PC-9 (cell line): Measurements from ENCODE around the gene SOX10. TPM values are rescaled to one million over a fixed set of nuclear protein-coding genes. Genes with fewer than 3 reads are reported as not detected.

Experiments used
- BruUV-seq: library from RNA; stranded (reverse); fragments of 400-500 nt; replicated peaks from 2 replicates; lab custom pipeline; 2021; lab: Mats Ljungman, UMichigan
- CTCF ChIA-PET: fragments of 300-600 bp; sonication (Branson Sonifier 250); formaldehyde crosslinking; loops from one replicate; lab custom pipeline; 2022; ENCODE audit warnings: antibody characterized with exemption; lab: Charles Lee
- POLR2A ChIA-PET: fragments of 300-600 bp; sonication (Branson Sonifier 250); formaldehyde crosslinking; loops from one replicate; lab custom pipeline; 2022; ENCODE audit warnings: antibody characterized with exemption; ENCODE audit not compliant: unreplicated experiment; lab: Charles Lee
- DNase-seq, 2 experiments: peaks; one replicate each; pipeline versions ENCODE4 v3.0.0 to v3.0.0-alpha.2; 2015 to 2022; ENCODE audit warnings: mixed read lengths in 1 of 2
- H2AFZ ChIP-seq: fragments of 200-600 bp; sonication (generic); 2 replicates; pipeline ENCODE4 v1.8.1; 2017; ENCODE audit warnings: antibody characterized with exemption
- H3F3A ChIP-seq: fragments of 200-600 bp; sonication (generic); 2 replicates; pipeline ENCODE4 v1.8.1; 2017; ENCODE audit warnings: antibody characterized with exemption, mild to moderate bottlenecking, low read depth; ENCODE audit not compliant: insufficient read depth
- H3K27ac ChIP-seq: fragments of 200-600 bp; sonication (generic); 2 replicates; pipeline ENCODE4 v1.6.1; 2016; ENCODE audit warnings: mixed run types
- H3K27me3 ChIP-seq: fragments of 200-600 bp; sonication (generic); 2 replicates; pipeline ENCODE4 v1.6.1; 2016; ENCODE audit warnings: low read depth, mixed run types; ENCODE audit not compliant: insufficient read depth
- H3K36me3 ChIP-seq: fragments of 200-600 bp; sonication (generic); 2 replicates; pipeline ENCODE4 v1.6.1; 2016; ENCODE audit warnings: low read depth, mixed run types
- H3K4me1 ChIP-seq: fragments of 200-600 bp; sonication (generic); replicated peaks from 2 replicates; pipeline ENCODE4 v1.6.1; 2016; ENCODE audit warnings: mixed run types; ENCODE audit not compliant: insufficient read depth
- H3K4me2 ChIP-seq: fragments of 200-600 bp; sonication (generic); 2 replicates; pipeline ENCODE4 v1.6.1; 2017; ENCODE audit warnings: mixed run types
- H3K4me3 ChIP-seq: fragments of 200-600 bp; sonication (generic); 2 replicates; pipeline ENCODE4 v1.6.1; 2016; ENCODE audit warnings: mixed run types
- H3K79me2 ChIP-seq: fragments of 200-600 bp; sonication (generic); 2 replicates; pipeline ENCODE4 v1.6.1; 2017; ENCODE audit warnings: low read depth, mixed run types
- H3K9me2 ChIP-seq: fragments of 200-600 bp; sonication (generic); 2 replicates; pipeline ENCODE4 v1.8.1; 2017; ENCODE audit warnings: mild to moderate bottlenecking; ENCODE audit not compliant: insufficient read depth
- H3K9me3 ChIP-seq: fragments of 200-600 bp; sonication (generic); 2 replicates; pipeline ENCODE4 v1.8.1; 2016; ENCODE audit warnings: low read depth; ENCODE audit not compliant: insufficient read depth
- H4K20me1 ChIP-seq: fragments of 200-600 bp; sonication (generic); 2 replicates; pipeline ENCODE4 v1.8.1; 2017; ENCODE audit not compliant: insufficient read depth
- EZH2 ChIP-seq: fragments of 200-600 bp; sonication (generic); IDR thresholded peaks from 2 replicates; pipeline ENCODE4 v1.8.0; 2017; ENCODE audit warnings: antibody characterized with exemption, low read depth
- intact Hi-C: fragments of 100-400 bp; cut with micrococcal nuclease; formaldehyde crosslinking; loops from one replicate; pipeline ENCODE4 v1.10.0; 2022; ENCODE audit not compliant: unreplicated experiment
- total RNA-seq: library from RNA; stranded (reverse); gene quantifications from 2 replicates; pipeline ENCODE4 v1.2.3, GENCODE V29; 2021
- TF ChIP-seq, protein P1 (sequence below): fragments of 200-600 bp; sonication (generic); conservative IDR thresholded peaks from 2 replicates; pipeline ENCODE4 v1.6.1; 2017; ENCODE audit warnings: mixed run types, antibody characterized with exemption, mild to moderate bottlenecking, moderate library complexity

The SOX10 gene
- total RNA-seq, 1 experiment from 2014 or later = not detected

DNA sequence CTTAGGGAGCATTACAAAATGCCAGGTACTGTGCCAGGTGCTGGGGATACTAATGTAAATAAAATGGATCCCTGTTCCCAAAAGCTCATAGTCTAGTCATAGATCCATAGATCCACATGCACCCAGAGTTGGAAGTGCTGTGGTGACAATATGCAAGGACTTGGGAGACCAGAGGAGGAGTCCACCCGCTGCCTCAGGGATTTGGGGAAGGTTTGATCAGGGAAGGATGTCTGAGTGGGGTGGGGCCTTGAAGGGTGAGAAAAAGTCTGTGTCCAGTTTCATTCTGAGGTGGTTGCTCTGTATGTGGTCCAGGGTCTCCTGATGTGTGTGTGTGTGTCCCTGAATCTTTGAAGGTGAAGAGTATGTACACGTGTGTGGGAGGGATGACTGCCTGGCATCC is 9.2 kb downstream of the SOX10 start:
- H3K36me3 ChIP-seq = no peaks in the 10 kb centered on the region
- H3K4me2 ChIP-seq = no peak overlapping the region
- H3K27me3 ChIP-seq = no peaks in the 10 kb centered on the region
- no peaks in the 10 kb centered on the region; the same call in 1 of the 2 replicates for H4K20me1 ChIP-seq
- H3K9me2 ChIP-seq = no peaks in the 10 kb centered on the region
- intact Hi-C loops = no loop called here
- no peak overlapping the region for H3K27ac ChIP-seq
- no peak overlapping the region for H3K4me3 ChIP-seq
- no peak for TF ChIP-seq EZH2
- TF ChIP-seq, protein P1, sequence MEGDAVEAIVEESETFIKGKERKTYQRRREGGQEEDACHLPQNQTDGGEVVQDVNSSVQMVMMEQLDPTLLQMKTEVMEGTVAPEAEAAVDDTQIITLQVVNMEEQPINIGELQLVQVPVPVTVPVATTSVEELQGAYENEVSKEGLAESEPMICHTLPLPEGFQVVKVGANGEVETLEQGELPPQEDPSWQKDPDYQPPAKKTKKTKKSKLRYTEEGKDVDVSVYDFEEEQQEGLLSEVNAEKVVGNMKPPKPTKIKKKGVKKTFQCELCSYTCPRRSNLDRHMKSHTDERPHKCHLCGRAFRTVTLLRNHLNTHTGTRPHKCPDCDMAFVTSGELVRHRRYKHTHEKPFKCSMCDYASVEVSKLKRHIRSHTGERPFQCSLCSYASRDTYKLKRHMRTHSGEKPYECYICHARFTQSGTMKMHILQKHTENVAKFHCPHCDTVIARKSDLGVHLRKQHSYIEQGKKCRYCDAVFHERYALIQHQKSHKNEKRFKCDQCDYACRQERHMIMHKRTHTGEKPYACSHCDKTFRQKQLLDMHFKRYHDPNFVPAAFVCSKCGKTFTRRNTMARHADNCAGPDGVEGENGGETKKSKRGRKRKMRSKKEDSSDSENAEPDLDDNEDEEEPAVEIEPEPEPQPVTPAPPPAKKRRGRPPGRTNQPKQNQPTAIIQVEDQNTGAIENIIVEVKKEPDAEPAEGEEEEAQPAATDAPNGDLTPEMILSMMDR = no peak
- H2AFZ ChIP-seq = no peak overlapping the region
- ChIA-PET POLR2A (no interaction called here), CTCF (no interaction called here)
- no TSS peak for BruUV-seq
- no peaks in the 10 kb centered on the region for H3K79me2 ChIP-seq
- peaks cover 4% of the 10 kb centered on the region; the same call in 1 of the 2 replicates for H3F3A ChIP-seq
- H3K4me1 ChIP-seq = no peaks in the 10 kb centered on the region
- H3K9me3 ChIP-seq = no peaks in the 10 kb centered on the region
- DNase-seq = no peak

DNA sequence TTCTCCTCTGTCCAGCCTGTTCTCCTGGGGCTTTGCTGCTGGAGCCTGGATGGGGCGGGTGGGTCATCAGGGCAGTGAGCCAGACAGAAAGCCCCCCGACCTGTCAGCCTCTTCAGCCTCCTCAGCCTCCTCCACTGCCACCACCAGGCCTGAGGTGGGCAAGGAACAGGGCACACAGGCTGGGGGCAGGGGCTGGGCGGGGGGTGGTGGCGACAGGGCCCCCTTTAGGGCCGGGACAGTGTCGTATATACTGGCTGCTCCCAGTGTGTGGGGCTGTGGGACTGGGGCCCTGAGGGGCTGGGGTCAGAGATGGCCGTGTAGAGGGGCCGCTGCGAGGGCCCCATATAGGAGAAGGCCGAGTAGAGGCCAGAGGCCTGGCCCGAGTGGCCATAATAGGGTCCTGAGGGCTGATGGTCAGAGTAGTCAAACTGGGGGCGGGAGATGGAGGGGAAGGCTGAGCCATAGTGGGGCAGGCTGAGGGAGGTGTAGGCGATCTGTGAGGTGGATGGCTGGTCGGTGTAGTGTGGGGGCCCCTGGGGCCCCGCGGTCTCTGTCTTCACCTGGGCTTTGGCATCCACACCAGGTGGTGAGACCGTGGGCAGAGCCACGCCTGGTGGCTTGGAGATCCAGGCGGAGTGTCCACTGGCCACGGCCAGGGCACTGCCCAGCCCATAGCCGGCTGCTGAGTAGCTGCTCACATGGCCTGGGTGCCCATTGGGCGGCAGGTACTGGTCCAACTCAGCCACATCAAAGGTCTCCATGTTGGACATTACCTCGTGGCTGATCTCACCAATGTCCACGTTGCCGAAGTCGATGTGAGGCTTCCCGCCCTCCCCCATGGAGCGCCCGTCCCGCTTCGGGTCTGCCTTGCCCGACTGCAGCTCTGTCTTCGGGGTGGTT is 10.8 kb downstream of the SOX10 start:
- DNase-seq = no peak
- Histone ChIP-seq H3K27ac (no peak overlapping the region), H3K27me3 (no peaks in the 10 kb centered on the region), H3K4me2 (no peak overlapping the region), H4K20me1 (no peaks in the 10 kb centered on the region; the same call in 1 of the 2 replicates), H3K36me3 (no peaks in the 10 kb centered on the region), H2AFZ (no peak overlapping the region), H3K4me3 (no peak overlapping the region), H3F3A (peaks cover 4% of the 10 kb centered on the region; the same call in 1 of the 2 replicates), H3K79me2 (no peaks in the 10 kb centered on the region), H3K4me1 (no peaks in the 10 kb centered on the region), H3K9me3 (no peaks in the 10 kb centered on the region), H3K9me2 (no peaks in the 10 kb centered on the region)
- intact Hi-C loops = no loop called here
- CTCF ChIA-PET = no interaction called here
- POLR2A ChIA-PET = no interaction called here
- no TSS peak for BruUV-seq
- TF ChIP-seq EZH2 = no peak
- TF ChIP-seq, protein P1 = no peak

DNA sequence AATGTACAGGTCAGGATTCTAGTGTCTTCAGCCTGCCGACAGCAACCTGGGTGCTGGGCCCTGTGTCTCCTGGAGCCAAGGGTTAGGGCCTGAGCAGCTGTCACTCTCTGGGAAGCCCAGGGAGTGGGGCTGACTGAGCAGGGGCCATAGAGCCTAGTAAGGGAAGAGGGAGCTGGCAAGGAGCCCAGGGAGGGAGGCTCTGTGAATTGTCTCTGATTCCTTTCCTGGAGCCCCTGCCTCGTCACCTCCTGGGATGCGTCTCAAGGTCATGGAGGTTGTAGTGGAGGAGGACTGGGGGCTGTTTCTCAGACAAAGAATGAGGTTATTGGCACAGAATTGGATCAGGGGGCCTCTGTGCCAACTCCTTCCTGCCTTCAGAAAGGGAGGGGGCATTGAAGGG is 11.8 kb downstream of the SOX10 start:
- intact Hi-C loops = no loop called here
- H3K9me2 ChIP-seq = no peaks in the 10 kb centered on the region
- no peaks in the 10 kb centered on the region for H3K27me3 ChIP-seq
- TF ChIP-seq EZH2 = no peak
- TF ChIP-seq, protein P1 = no peak
- H3K4me2 ChIP-seq = no peak overlapping the region
- peaks cover 3% of the 10 kb centered on the region; the same call in 1 of the 2 replicates for H3K36me3 ChIP-seq
- H3K4me3 ChIP-seq = no peak overlapping the region
- H3F3A ChIP-seq = peaks cover 4% of the 10 kb centered on the region; the same call in 1 of the 2 replicates
- no peaks in the 10 kb centered on the region for H3K79me2 ChIP-seq
- no peak overlapping the region for H2AFZ ChIP-seq
- DNase-seq = no peak
- no peak overlapping the region for H3K27ac ChIP-seq
- H4K20me1 ChIP-seq = no peaks in the 10 kb centered on the region; the same call in 1 of the 2 replicates
- POLR2A ChIA-PET = no interaction called here
- H3K4me1 ChIP-seq = no peaks in the 10 kb centered on the region
- no TSS peak for BruUV-seq
- CTCF ChIA-PET = interaction anchor here (0.7 kb wide), 1 partner anchor 80 kb away, joined by 3 read pairs; no protein-coding TSS in a partner anchor
- H3K9me3 ChIP-seq = no peaks in the 10 kb centered on the region
